Transverse colon (tissue), 3 donors: ENCODE data around the gene MCM3AP.
"Not testable (repeated sequence)": the region's sequence is repeated elsewhere in the genome, so short reads cannot be mapped to it uniquely, and the experiment has no call there.

Source experiments
- EP300 ChIP-seq: sonication (generic); formaldehyde crosslinking; IDR thresholded peaks from one replicate; pipeline ENCODE4 v1.6.1; 2017; ENCODE audit warnings: antibody characterized with exemption, low read depth
- TF ChIP-seq, protein P1 (sequence below), 5 experiments: fragments of 200-600 bp in 3 of 5; fragments of 450-650 bp in 2 of 5; sonication (generic) in 3 of 5; IDR thresholded peaks; 1 replicate in 2 of 5; 2 replicates in 3 of 5; pipeline ENCODE4 v1.5.1; 2016 to 2017; ENCODE audit warnings: antibody characterized with exemption in 5 of 5, inconsistent platforms in 3 of 5, mild to moderate bottlenecking in 2 of 5, moderate library complexity in 1 of 5

DNA sequence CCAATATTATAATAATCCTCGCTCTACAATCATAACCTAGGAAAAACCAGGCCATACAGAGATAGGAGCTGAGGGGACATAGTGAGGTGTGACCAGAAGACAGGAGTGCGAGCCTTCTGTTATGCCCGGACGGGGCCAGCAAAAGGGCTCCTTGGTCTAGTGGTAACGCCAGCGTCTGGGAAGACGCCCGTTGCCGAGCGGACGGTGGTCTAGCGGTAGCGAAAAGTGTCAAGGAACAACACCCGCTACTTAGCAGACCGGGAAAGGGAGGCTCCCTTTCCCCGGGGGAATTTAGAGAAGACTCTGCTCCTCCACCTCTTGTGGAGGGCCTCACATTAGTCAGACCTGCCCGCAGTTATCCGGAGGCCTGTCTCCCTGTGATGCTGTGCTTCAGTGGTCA is 61.8 kb downstream of the MCM3AP start:
- TF ChIP-seq, protein P1, sequence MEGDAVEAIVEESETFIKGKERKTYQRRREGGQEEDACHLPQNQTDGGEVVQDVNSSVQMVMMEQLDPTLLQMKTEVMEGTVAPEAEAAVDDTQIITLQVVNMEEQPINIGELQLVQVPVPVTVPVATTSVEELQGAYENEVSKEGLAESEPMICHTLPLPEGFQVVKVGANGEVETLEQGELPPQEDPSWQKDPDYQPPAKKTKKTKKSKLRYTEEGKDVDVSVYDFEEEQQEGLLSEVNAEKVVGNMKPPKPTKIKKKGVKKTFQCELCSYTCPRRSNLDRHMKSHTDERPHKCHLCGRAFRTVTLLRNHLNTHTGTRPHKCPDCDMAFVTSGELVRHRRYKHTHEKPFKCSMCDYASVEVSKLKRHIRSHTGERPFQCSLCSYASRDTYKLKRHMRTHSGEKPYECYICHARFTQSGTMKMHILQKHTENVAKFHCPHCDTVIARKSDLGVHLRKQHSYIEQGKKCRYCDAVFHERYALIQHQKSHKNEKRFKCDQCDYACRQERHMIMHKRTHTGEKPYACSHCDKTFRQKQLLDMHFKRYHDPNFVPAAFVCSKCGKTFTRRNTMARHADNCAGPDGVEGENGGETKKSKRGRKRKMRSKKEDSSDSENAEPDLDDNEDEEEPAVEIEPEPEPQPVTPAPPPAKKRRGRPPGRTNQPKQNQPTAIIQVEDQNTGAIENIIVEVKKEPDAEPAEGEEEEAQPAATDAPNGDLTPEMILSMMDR (IDR thresholded peaks at IDR 0.05): not testable (repeated sequence)
- not testable (repeated sequence) for TF ChIP-seq EP300
